ENCODE measurements around the gene SNAPC4.

DNA sequence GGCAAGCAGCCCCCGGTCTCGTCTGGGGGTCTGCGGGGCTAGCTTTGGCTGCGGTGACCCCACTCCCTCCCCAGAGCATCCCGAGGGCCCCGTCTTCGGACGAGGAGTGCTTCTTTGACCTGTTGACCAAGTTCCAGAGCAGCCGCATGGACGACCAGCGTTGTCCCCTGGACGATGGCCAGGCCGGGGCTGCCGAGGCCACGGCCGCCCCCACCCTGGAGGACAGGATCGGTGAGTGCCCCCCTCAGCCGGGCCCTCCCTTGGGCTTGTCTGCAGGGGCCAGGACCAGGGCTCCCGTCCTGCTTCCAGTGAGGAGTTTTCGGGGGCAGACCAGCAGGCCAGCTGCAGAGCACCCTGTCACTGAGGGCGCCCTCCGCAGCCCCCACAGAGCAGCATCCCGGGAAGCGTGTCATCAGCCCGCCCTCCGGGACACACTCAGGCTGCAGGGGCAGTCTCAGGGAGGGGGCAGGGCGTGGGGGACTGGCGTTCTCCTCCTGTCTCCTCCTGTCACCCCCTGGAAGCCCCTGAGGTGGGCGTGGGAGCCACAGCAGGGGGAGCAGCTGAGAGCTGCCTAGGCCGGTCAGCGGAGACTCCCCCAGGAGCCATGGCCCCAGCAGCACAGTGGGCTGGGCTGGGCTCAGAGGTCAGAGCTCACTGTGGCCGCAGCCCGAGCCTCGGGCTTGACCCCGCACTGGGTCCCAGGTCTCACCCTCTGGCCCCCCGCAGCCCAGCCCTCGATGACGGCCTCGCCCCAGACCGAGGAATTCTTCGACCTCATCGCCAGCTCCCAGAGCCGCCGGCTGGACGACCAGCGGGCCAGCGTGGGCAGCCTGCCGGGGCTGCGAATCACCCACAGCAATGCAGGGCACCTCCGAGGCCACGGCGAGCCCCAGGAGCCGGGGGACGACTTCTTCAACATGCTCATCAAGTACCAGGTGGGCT is 44.1 kb downstream of the SNAPC4 start:
- no peak for TF ChIP-seq MYNN (IDR thresholded peaks at IDR 0.05)
- no peak for TF ChIP-seq MYNN (CRISPR knock-in tag; IDR thresholded peaks at IDR 0.05)
- TF ChIP-seq EZH2 (IDR thresholded peaks at IDR 0.05; ENCODE audit: borderline replicate concordance, low read depth, low read length): no peak
- no peak for TF ChIP-seq MCM7 (IDR thresholded peaks at IDR 0.05)
- no peak for TF ChIP-seq NFYB (IDR thresholded peaks at IDR 0.05; ENCODE audit: extremely low read depth, insufficient read length)
- TF ChIP-seq, protein P1, sequence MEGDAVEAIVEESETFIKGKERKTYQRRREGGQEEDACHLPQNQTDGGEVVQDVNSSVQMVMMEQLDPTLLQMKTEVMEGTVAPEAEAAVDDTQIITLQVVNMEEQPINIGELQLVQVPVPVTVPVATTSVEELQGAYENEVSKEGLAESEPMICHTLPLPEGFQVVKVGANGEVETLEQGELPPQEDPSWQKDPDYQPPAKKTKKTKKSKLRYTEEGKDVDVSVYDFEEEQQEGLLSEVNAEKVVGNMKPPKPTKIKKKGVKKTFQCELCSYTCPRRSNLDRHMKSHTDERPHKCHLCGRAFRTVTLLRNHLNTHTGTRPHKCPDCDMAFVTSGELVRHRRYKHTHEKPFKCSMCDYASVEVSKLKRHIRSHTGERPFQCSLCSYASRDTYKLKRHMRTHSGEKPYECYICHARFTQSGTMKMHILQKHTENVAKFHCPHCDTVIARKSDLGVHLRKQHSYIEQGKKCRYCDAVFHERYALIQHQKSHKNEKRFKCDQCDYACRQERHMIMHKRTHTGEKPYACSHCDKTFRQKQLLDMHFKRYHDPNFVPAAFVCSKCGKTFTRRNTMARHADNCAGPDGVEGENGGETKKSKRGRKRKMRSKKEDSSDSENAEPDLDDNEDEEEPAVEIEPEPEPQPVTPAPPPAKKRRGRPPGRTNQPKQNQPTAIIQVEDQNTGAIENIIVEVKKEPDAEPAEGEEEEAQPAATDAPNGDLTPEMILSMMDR (IDR thresholded peaks at IDR 0.05 in 2 of 3, conservative IDR thresholded peaks at IDR 0.05 in 1 of 3; ENCODE audit: insufficient read depth in 2 of 3, low read depth in 1 of 3, low read length in 3 of 3): no peak
